Measurements from ENCODE around the gene ARAP2. TPM values are rescaled to one million over a fixed set of nuclear protein-coding genes. Genes with fewer than 3 reads are reported as not detected.

ARAP2 gene
- total RNA-seq, 1 donor from 2014 or later: 52.8 TPM

GRCh38 chr4:36137336-36137735, 107.0 kb downstream of the ARAP2 start:
- no peak overlapping the region for H3K27ac ChIP-seq
- TF ChIP-seq POLR2AphosphoS5 (IDR thresholded peaks at IDR 0.05; ENCODE audit: insufficient read depth in 1 of 2, low read depth in 1 of 2) (no peak), CTCF (IDR thresholded peaks at IDR 0.05) (no peak), POLR2A (IDR thresholded peaks at IDR 0.05) (no peak)
- no peaks in the 10 kb centered on the region for H3K9me3 ChIP-seq
- no peak for DNase-seq (ENCODE audit: extremely low spot score in 2 of 2)
- no peak overlapping the region for H3K4me3 ChIP-seq
- intact Hi-C loops (cut with DNase I): no loop called here
- H3K27me3 ChIP-seq: no peaks in the 10 kb centered on the region
- H3K36me3 ChIP-seq: no peaks in the 10 kb centered on the region
- H3K4me1 ChIP-seq: no peaks in the 10 kb centered on the region

- TF ChIP-seq CTCF (IDR thresholded peaks at IDR 0.05): no peak
- no peak for TF ChIP-seq POLR2AphosphoS5 (IDR thresholded peaks at IDR 0.05; ENCODE audit: insufficient read depth in 1 of 2, low read depth in 1 of 2)
- Histone ChIP-seq H3K27ac (no peak overlapping the region), H3K36me3 (no peaks in the 10 kb centered on the region), H3K27me3 (no peaks in the 10 kb centered on the region), H3K4me3 (no peak overlapping the region), H3K9me3 (no peaks in the 10 kb centered on the region), H3K4me1 (no peaks in the 10 kb centered on the region)
- intact Hi-C loops (cut with DNase I): no loop called here
- no peak for DNase-seq (ENCODE audit: extremely low spot score in 2 of 2)
Observed at GRCh38 chr4:36133658-36134057, 110.7 kb downstream of the ARAP2 start.

GRCh38 chr4:36133086-36133485, 111.2 kb downstream of the ARAP2 start:
- Histone ChIP-seq H3K4me1 (no peaks in the 10 kb centered on the region), H3K4me3 (no peak overlapping the region), H3K27ac (no peak overlapping the region), H3K9me3 (no peaks in the 10 kb centered on the region), H3K36me3 (no peaks in the 10 kb centered on the region), H3K27me3 (no peaks in the 10 kb centered on the region)
- TF ChIP-seq POLR2AphosphoS5 (IDR thresholded peaks at IDR 0.05; ENCODE audit: insufficient read depth in 1 of 2, low read depth in 1 of 2) (no peak), CTCF (IDR thresholded peaks at IDR 0.05) (no peak), POLR2A (IDR thresholded peaks at IDR 0.05) (no peak)
- intact Hi-C loops (cut with DNase I): no loop called here
- no peak for DNase-seq (ENCODE audit: extremely low spot score in 2 of 2)

GRCh38 chr4:36130641-36131040, 113.7 kb downstream of the ARAP2 start:
- no peak overlapping the region for H3K27ac ChIP-seq
- H3K36me3 ChIP-seq: no peaks in the 10 kb centered on the region
- TF ChIP-seq POLR2AphosphoS5 (IDR thresholded peaks at IDR 0.05; ENCODE audit: insufficient read depth in 1 of 2, low read depth in 1 of 2) (no peak), CTCF (IDR thresholded peaks at IDR 0.05) (no peak), POLR2A (IDR thresholded peaks at IDR 0.05) (no peak)
- intact Hi-C loops (cut with DNase I): no loop called here
- no peaks in the 10 kb centered on the region for H3K27me3 ChIP-seq
- no peaks in the 10 kb centered on the region for H3K4me1 ChIP-seq
- H3K4me3 ChIP-seq: no peak overlapping the region
- DNase-seq (ENCODE audit: extremely low spot score in 2 of 2): no peak
- H3K9me3 ChIP-seq: no peaks in the 10 kb centered on the region

DNA sequence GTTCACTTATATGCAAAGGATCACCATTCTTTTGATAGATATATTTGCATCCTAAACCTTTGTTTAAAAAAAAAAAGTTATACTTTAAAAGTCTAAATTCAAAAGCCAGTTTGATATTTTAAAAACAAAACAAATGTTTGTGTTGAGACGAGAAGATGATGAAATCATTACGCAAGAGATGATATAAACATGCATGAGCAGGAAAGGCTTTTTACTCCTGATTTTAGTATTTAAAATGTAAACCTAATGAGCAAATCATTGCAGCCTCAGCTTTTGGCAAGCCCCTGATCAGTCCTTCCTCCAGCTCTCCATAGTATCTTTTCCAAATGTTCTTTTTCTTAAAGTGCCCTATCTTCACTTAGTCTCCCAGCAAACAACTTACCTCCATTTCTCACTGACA, 115.6 kb downstream of the ARAP2 start:
- intact Hi-C loops (cut with DNase I): no loop called here
- no peak overlapping the region for H3K27ac ChIP-seq
- no peaks in the 10 kb centered on the region for H3K36me3 ChIP-seq
- DNase-seq (ENCODE audit: extremely low spot score in 2 of 2): no peak
- no peaks in the 10 kb centered on the region for H3K27me3 ChIP-seq
- TF ChIP-seq POLR2AphosphoS5 (IDR thresholded peaks at IDR 0.05; ENCODE audit: insufficient read depth in 1 of 2, low read depth in 1 of 2) (no peak), CTCF (IDR thresholded peaks at IDR 0.05) (no peak), POLR2A (IDR thresholded peaks at IDR 0.05) (no peak)
- no peak overlapping the region for H3K4me3 ChIP-seq
- no peaks in the 10 kb centered on the region for H3K4me1 ChIP-seq
- no peaks in the 10 kb centered on the region for H3K9me3 ChIP-seq
